GM08714 (cell line): ENCODE results near the gene SMG1.
"Not testable (repeated sequence)": the region's sequence is repeated elsewhere in the genome, so short reads cannot be mapped to it uniquely, and the experiment has no call there.

Source experiments
- H3K4me3 ChIP-seq: fragments of 200-500 bp; sonication (Bioruptor generic); 2 replicates; pipeline ENCODE4 v1.5.1; 2014; ENCODE audit warnings: mild to moderate bottlenecking, low read length, inconsistent platforms
- ZNF274 ChIP-seq: IDR thresholded peaks from 2 replicates; pipeline ENCODE4 v1.6.1; 2012; ENCODE audit warnings: mild to moderate bottlenecking, low read depth, low read length

The SMG1 gene

GRCh38 chr16:18876301-18876700 is 49.9 kb downstream of the SMG1 start:
- not testable (repeated sequence) for H3K4me3 ChIP-seq

- not testable (repeated sequence) for H3K4me3 ChIP-seq
Measured at GRCh38 chr16:18869043-18869771, 57.0 kb downstream of the SMG1 start.

GRCh38 chr16:18866277-18866823 is 59.9 kb downstream of the SMG1 start:
- H3K4me3 ChIP-seq, result not testable (repeated sequence)

GRCh38 chr16:18862891-18863290 is 63.3 kb downstream of the SMG1 start:
- H3K4me3 ChIP-seq, result not testable (repeated sequence)

- TF ChIP-seq ZNF274, result no peak
Measured at GRCh38 chr16:18855196-18855595, 71.0 kb downstream of the SMG1 start.

GRCh38 chr16:18853694-18854093 is 72.5 kb downstream of the SMG1 start:
- H3K4me3 ChIP-seq, result no peak overlapping the region
- no peak for TF ChIP-seq ZNF274

More at GRCh38 chr16:18855196-18855595, 71.0 kb downstream of the SMG1 start:
- no peak overlapping the region for H3K4me3 ChIP-seq

GRCh38 chr16:18852647-18853046 is 73.6 kb downstream of the SMG1 start:
- no peak for TF ChIP-seq ZNF274
- no peak overlapping the region for H3K4me3 ChIP-seq

GRCh38 chr16:18846416-18846815 is 79.8 kb downstream of the SMG1 start:
- no peak for TF ChIP-seq ZNF274
- H3K4me3 ChIP-seq, result no peak overlapping the region

GRCh38 chr16:18842565-18842964 is 83.6 kb downstream of the SMG1 start:
- TF ChIP-seq ZNF274, result no peak
- no peak overlapping the region for H3K4me3 ChIP-seq

GRCh38 chr16:18841833-18842525 is 84.2 kb downstream of the SMG1 start:
- H3K4me3 ChIP-seq, result no peak overlapping the region
- TF ChIP-seq ZNF274, result no peak

- no peak overlapping the region for H3K4me3 ChIP-seq
- no peak for TF ChIP-seq ZNF274
Measured at GRCh38 chr16:18839555-18839954, 86.7 kb downstream of the SMG1 start.

GRCh38 chr16:18836702-18837101 is 89.5 kb downstream of the SMG1 start:
- no peak for TF ChIP-seq ZNF274

GRCh38 chr16:18834864-18835263 is 91.3 kb downstream of the SMG1 start:
- no peak overlapping the region for H3K4me3 ChIP-seq
- TF ChIP-seq ZNF274, result no peak

More at GRCh38 chr16:18836702-18837101, 89.5 kb downstream of the SMG1 start:
- H3K4me3 ChIP-seq, result no peak overlapping the region

GRCh38 chr16:18833707-18834505 is 92.3 kb downstream of the SMG1 start:
- H3K4me3 ChIP-seq, result no peak overlapping the region
- TF ChIP-seq ZNF274, result no peak

GRCh38 chr16:18832613-18833012 is 93.6 kb downstream of the SMG1 start:
- no peak for TF ChIP-seq ZNF274
- H3K4me3 ChIP-seq, result no peak overlapping the region
